GM12878 (cell line): Measurements from ENCODE around the gene ZDHHC14. TPM values are rescaled to one million over a fixed set of nuclear protein-coding genes. Genes with fewer than 3 reads are reported as not detected.

Experiments used
- ATAC-seq: fragments of 200-7000 bp; cut with Tn5 transposase; 3 replicates; pipeline ENCODE4 v1.9.1; 2020; ENCODE audit warnings: mild to moderate bottlenecking, moderate library complexity
- BruUV-seq: library from RNA; stranded (reverse); fragments of 400-500 nt; replicated peaks from 2 replicates; lab custom pipeline; 2021; lab: Mats Ljungman, UMichigan
- CTCF ChIA-PET: fragments of 300-600 bp; sonication (Branson Sonifier 250); formaldehyde crosslinking; extraction: SDS; loops from one replicate; lab custom pipeline; 2021; ENCODE audit warnings: inconsistent platforms; lab: Yijun Ruan, JAX
- POLR2A ChIA-PET: fragments of 350-600 bp; formaldehyde crosslinking; extraction: SDS; loops from one replicate; lab custom pipeline; 2021; ENCODE audit warnings: inconsistent platforms; lab: Charles Lee
- RAD21 ChIA-PET: fragments of 300-600 bp; sonication (Branson Sonifier 250); formaldehyde crosslinking; loops from one replicate; lab custom pipeline; 2023; ENCODE audit warnings: antibody characterized with exemption; ENCODE audit not compliant: unreplicated experiment; lab: Charles Lee
- SMC1A ChIA-PET: fragments of 300-600 bp; sonication (Branson Sonifier 250); formaldehyde crosslinking; loops from one replicate; lab custom pipeline; 2023; ENCODE audit not compliant: unreplicated experiment, uncharacterized antibody; lab: Charles Lee
- DNase-seq: peaks from one replicate; pipeline ENCODE4 v3.0.0-alpha.2; 2011; ENCODE audit warnings: low read depth, low spot score
- FAIRE-seq: peaks from 3 replicates; lab custom pipeline; 2011; peaks lifted over from hg19 to GRCh38; lab: Jason Lieb, UNC
- H2AFZ ChIP-seq: 2 replicates; pipeline ENCODE4 v1.6.0; 2011; ENCODE audit warnings: low read depth, low read length, control low read depth; ENCODE audit not compliant: control insufficient read depth
- H3K27ac ChIP-seq: 2 replicates; pipeline ENCODE4 v1.5.1; 2011; ENCODE audit warnings: control low read depth; ENCODE audit not compliant: control insufficient read depth, insufficient read depth
- H3K27me3 ChIP-seq, 2 experiments: replicated peaks in 1 of 2; 2 replicates each; pipeline versions ENCODE4 v1.6.0 to v1.6.1; 2011; ENCODE audit warnings: low read length in 1 of 2; ENCODE audit not compliant: control insufficient read depth in 2 of 2, insufficient read depth in 2 of 2
- H3K36me3 ChIP-seq, 2 experiments: 2 replicates each; pipeline ENCODE4 v1.5.1; 2011; ENCODE audit warnings: low read length in 1 of 2; ENCODE audit not compliant: control insufficient read depth in 2 of 2, insufficient read depth in 2 of 2
- H3K4me1 ChIP-seq: 2 replicates; pipeline ENCODE4 v1.6.1; 2011; ENCODE audit warnings: mild to moderate bottlenecking, low read length, moderate library complexity, mixed read lengths; ENCODE audit not compliant: control insufficient read depth, insufficient read depth
- H3K4me2 ChIP-seq: 2 replicates; pipeline ENCODE4 v1.6.0; 2011; ENCODE audit warnings: control low read depth; ENCODE audit not compliant: control insufficient read depth, insufficient read depth
- H3K4me3 ChIP-seq: fragments of 200-600 bp; sonication (generic); 2 replicates; pipeline ENCODE4 v1.5.1; 2016
- H3K79me2 ChIP-seq: 2 replicates; pipeline ENCODE4 v1.6.0; 2011; ENCODE audit warnings: low read length; ENCODE audit not compliant: control insufficient read depth, insufficient read depth
- H3K9ac ChIP-seq: 2 replicates; pipeline ENCODE4 v1.8.0; 2011; ENCODE audit warnings: low read length, control low read depth, mixed read lengths; ENCODE audit not compliant: control insufficient read depth, insufficient read depth
- H3K9me3 ChIP-seq: replicated peaks from 3 replicates; pipeline ENCODE4 v1.5.1; 2011; ENCODE audit warnings: mild to moderate bottlenecking, low read length; ENCODE audit not compliant: control insufficient read depth, insufficient read depth
- H4K20me1 ChIP-seq: 2 replicates; pipeline ENCODE4 v1.6.0; 2011; ENCODE audit not compliant: control insufficient read depth, insufficient read depth
- HDAC2 ChIP-seq: fragments of 200-600 bp; sonication (generic); IDR thresholded peaks from 2 replicates; pipeline ENCODE4 v1.6.1; 2017
- MEF2A ChIP-seq: IDR thresholded peaks from 2 replicates; pipeline ENCODE4 v1.6.1; 2011; ENCODE audit warnings: low read depth, mild to moderate bottlenecking, low read length, moderate library complexity; ENCODE audit not compliant: insufficient read depth
- NR2C1 ChIP-seq: fragments of 450-650 bp; IDR thresholded peaks from 2 replicates; pipeline ENCODE4 v1.6.1; 2017; ENCODE audit warnings: antibody characterized with exemption, mild to moderate bottlenecking, moderate library complexity
- RBBP5 ChIP-seq: fragments of 200-600 bp; sonication (generic); conservative IDR thresholded peaks from 2 replicates; pipeline ENCODE4 v1.6.1; 2016
- TCF7 ChIP-seq: IDR thresholded peaks from 2 replicates; pipeline ENCODE4 v1.6.1; 2014; ENCODE audit warnings: antibody characterized with exemption, borderline replicate concordance
- YY1 ChIP-seq: IDR thresholded peaks from 2 replicates; pipeline ENCODE4 v1.6.1; 2011; ENCODE audit warnings: low read depth, mild to moderate bottlenecking, low read length
- ZNF384 ChIP-seq: IDR thresholded peaks from 2 replicates; pipeline ENCODE4 v1.6.1; 2012; ENCODE audit warnings: low read depth, mild to moderate bottlenecking, low read length, improper control_type of control experiment, borderline replicate concordance
- WGBS: methylation state at CpG from one replicate; pipeline ENCODE4 v1.1.6; 2016; ENCODE audit warnings: low lambda C conversion rate; ENCODE audit not compliant: insufficient replicate concordance, insufficient coverage; ENCODE audit errors: missing lambda C conversion rate; 5-methylcytosine and 5-hydroxymethylcytosine counted together
- in situ Hi-C: fragments of 300-500 bp; cut with MboI; formaldehyde crosslinking; loops from 9 replicates; pipeline ENCODE4 v1.14.3; 2018; ENCODE audit warnings: mixed read lengths
- intact Hi-C: fragments of 100-400 bp; cut with micrococcal nuclease; formaldehyde crosslinking; loops from one replicate; pipeline ENCODE4 v1.14.2; 2022; ENCODE audit not compliant: unreplicated experiment
- polyA plus RNA-seq, 11 experiments: library from polyadenylated mRNA; depleted of rRNA in 4 of 11; unstranded in 6 of 11; stranded (reverse) in 5 of 11; fragments of >200 nt; fragmentation: Nextera tagmentation in 4 of 11; fragmentation: Illumina TruSeq in 1 of 11; extraction: Ambion mirVana in 4 of 11; extraction: Trizol in 1 of 11; gene quantifications; 1 replicate in 1 of 11; 2 replicates in 10 of 11; pipeline versions ENCODE4 v1.2.1 to v1.2.3, GENCODE V29; 2011 to 2016; ENCODE audit warnings: inconsistent platforms in 2 of 11, missing spikeins in 2 of 11, low read depth in 1 of 11
- total RNA-seq, 4 experiments: library from RNA; depleted of rRNA in 3 of 4; stranded (reverse); fragments of >200 nt in 3 of 4; fragmentation: Illumina TruSeq in 1 of 4; extraction: Trizol in 1 of 4; gene quantifications; 2 replicates each; pipeline versions ENCODE4 v1.2.1 to v1.2.3, GENCODE V29; 2013 to 2021
- TF ChIP-seq, protein P1 (sequence below): fragments of 450-650 bp; IDR thresholded peaks from 2 replicates; pipeline ENCODE4 v1.6.1; 2018; ENCODE audit warnings: borderline replicate concordance, mild to moderate bottlenecking; ENCODE audit not compliant: partially characterized antibody
- TF ChIP-seq, protein P2 (sequence below): IDR thresholded peaks from 2 replicates; pipeline ENCODE4 v1.6.1; 2012; ENCODE audit warnings: low read length, inconsistent platforms
- TF ChIP-seq, protein P3 (sequence below), 3 experiments: IDR thresholded peaks in 2 of 3; conservative IDR thresholded peaks in 1 of 3; 2 replicates each; pipeline ENCODE4 v1.5.1; 2011; ENCODE audit warnings: low read depth in 3 of 3, low read length in 3 of 3, mild to moderate bottlenecking in 3 of 3, control low read depth in 2 of 3, moderate library complexity in 2 of 3, inconsistent platforms in 1 of 3, mixed read lengths in 1 of 3; ENCODE audit not compliant: control insufficient read depth in 2 of 3, insufficient read depth in 1 of 3; ENCODE audit errors: extremely low read depth in 1 of 3
- TF ChIP-seq, protein P4 (sequence below): IDR thresholded peaks from 2 replicates; pipeline ENCODE4 v1.6.1; 2011; ENCODE audit warnings: mild to moderate bottlenecking, low read depth, low read length, moderate library complexity; ENCODE audit not compliant: insufficient replicate concordance
- TF ChIP-seq, protein P5 (sequence below): IDR thresholded peaks from 2 replicates; pipeline ENCODE4 v1.6.1; 2011; ENCODE audit warnings: borderline replicate concordance, low read depth, mild to moderate bottlenecking, moderate library complexity, mixed read lengths, low read length; ENCODE audit not compliant: insufficient read depth; ENCODE audit errors: extremely low read length

Gene ZDHHC14
- total and polyA plus RNA-seq, 10 of the 15 experiments (the other 5 are each of a cell fraction or from before 2014, with no cell fraction given): 0.15 to 16.0 (median 0.76) TPM; not detected in 1

DNA sequence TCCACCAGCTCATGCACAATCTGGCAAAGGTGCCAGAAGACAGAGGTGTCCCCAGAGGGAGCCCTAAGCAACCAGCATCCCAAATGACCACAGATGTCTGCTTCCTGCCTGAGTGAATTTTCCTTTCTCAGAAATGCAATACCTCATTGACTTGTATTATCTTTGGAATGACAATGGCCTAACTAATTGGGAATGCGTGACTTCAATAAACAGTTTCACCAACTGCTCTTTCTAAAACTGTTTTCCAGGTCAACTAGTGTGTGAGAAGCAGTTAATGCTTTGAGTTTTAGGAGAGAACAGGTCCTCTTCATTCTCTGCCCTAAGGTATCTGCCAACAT, 333.1 kb downstream of the ZDHHC14 start:
- peaks cover 0 to 3% of the 10 kb centered on the region in 2 experiments; a peak in 3 of 4 replicates for H3K27me3 ChIP-seq
- no peak overlapping the region for H2AFZ ChIP-seq
- ATAC-seq (no peak), FAIRE-seq (no peak), DNase-seq (no peak)
- TF ChIP-seq, protein P1, sequence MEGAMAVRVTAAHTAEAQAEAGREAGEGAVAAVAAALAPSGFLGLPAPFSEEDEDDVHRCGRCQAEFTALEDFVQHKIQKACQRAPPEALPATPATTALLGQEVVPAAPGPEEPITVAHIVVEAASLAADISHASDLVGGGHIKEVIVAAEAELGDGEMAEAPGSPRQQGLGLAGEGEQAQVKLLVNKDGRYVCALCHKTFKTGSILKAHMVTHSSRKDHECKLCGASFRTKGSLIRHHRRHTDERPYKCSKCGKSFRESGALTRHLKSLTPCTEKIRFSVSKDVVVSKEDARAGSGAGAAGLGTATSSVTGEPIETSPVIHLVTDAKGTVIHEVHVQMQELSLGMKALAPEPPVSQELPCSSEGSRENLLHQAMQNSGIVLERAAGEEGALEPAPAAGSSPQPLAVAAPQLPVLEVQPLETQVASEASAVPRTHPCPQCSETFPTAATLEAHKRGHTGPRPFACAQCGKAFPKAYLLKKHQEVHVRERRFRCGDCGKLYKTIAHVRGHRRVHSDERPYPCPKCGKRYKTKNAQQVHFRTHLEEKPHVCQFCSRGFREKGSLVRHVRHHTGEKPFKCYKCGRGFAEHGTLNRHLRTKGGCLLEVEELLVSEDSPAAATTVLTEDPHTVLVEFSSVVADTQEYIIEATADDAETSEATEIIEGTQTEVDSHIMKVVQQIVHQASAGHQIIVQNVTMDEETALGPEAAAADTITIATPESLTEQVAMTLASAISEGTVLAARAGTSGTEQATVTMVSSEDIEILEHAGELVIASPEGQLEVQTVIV: no peak
- TF ChIP-seq, protein P2, sequence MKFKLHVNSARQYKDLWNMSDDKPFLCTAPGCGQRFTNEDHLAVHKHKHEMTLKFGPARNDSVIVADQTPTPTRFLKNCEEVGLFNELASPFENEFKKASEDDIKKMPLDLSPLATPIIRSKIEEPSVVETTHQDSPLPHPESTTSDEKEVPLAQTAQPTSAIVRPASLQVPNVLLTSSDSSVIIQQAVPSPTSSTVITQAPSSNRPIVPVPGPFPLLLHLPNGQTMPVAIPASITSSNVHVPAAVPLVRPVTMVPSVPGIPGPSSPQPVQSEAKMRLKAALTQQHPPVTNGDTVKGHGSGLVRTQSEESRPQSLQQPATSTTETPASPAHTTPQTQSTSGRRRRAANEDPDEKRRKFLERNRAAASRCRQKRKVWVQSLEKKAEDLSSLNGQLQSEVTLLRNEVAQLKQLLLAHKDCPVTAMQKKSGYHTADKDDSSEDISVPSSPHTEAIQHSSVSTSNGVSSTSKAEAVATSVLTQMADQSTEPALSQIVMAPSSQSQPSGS: no peak
- TF ChIP-seq YY1 (no peak), HDAC2 (no peak), RBBP5 (no peak), TCF7 (no peak), NR2C1 (no peak), MEF2A (no peak), ZNF384 (no peak)
- TF ChIP-seq, protein P3, sequence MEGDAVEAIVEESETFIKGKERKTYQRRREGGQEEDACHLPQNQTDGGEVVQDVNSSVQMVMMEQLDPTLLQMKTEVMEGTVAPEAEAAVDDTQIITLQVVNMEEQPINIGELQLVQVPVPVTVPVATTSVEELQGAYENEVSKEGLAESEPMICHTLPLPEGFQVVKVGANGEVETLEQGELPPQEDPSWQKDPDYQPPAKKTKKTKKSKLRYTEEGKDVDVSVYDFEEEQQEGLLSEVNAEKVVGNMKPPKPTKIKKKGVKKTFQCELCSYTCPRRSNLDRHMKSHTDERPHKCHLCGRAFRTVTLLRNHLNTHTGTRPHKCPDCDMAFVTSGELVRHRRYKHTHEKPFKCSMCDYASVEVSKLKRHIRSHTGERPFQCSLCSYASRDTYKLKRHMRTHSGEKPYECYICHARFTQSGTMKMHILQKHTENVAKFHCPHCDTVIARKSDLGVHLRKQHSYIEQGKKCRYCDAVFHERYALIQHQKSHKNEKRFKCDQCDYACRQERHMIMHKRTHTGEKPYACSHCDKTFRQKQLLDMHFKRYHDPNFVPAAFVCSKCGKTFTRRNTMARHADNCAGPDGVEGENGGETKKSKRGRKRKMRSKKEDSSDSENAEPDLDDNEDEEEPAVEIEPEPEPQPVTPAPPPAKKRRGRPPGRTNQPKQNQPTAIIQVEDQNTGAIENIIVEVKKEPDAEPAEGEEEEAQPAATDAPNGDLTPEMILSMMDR (IDR thresholded peaks at IDR 0.05 in 2 of 3, conservative IDR thresholded peaks at IDR 0.05 in 1 of 3; ENCODE audit: control insufficient read depth in 2 of 3, extremely low read depth in 1 of 3, insufficient read depth in 1 of 3, low read depth in 3 of 3, low read length in 3 of 3): no peak
- TF ChIP-seq, protein P4, sequence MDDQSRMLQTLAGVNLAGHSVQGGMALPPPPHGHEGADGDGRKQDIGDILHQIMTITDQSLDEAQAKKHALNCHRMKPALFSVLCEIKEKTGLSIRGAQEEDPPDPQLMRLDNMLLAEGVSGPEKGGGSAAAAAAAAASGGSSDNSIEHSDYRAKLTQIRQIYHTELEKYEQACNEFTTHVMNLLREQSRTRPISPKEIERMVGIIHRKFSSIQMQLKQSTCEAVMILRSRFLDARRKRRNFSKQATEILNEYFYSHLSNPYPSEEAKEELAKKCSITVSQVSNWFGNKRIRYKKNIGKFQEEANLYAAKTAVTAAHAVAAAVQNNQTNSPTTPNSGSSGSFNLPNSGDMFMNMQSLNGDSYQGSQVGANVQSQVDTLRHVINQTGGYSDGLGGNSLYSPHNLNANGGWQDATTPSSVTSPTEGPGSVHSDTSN: no peak
- TF ChIP-seq, protein P5, sequence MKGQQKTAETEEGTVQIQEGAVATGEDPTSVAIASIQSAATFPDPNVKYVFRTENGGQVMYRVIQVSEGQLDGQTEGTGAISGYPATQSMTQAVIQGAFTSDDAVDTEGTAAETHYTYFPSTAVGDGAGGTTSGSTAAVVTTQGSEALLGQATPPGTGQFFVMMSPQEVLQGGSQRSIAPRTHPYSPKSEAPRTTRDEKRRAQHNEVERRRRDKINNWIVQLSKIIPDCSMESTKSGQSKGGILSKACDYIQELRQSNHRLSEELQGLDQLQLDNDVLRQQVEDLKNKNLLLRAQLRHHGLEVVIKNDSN: no peak
- RAD21 ChIA-PET: interaction anchor here (0.8 kb wide), 1 partner anchor 159 kb away, joined by 3 read pairs; no protein-coding TSS in a partner anchor
- 33% methylated on average over 1 of the region's 1 CpG for WGBS
- CTCF ChIA-PET: no interaction called here
- no peaks in the 10 kb centered on the region for H3K36me3 ChIP-seq
- in situ Hi-C loops (no loop called here), intact Hi-C loops (no loop called here)
- BruUV-seq: no TSS peak
- no peaks in the 10 kb centered on the region for H3K79me2 ChIP-seq
- H3K9ac ChIP-seq: no peak overlapping the region
- H3K4me3 ChIP-seq: no peak overlapping the region
- H3K9me3 ChIP-seq: no peaks in the 10 kb centered on the region
- H3K4me2 ChIP-seq: no peak overlapping the region
- no peaks in the 10 kb centered on the region; the same call in 1 of the 2 replicates for H4K20me1 ChIP-seq
- SMC1A ChIA-PET: no interaction called here
- POLR2A ChIA-PET: no interaction called here
- no peak overlapping the region for H3K27ac ChIP-seq
- H3K4me1 ChIP-seq: no peaks in the 10 kb centered on the region
